NCI-H345 (cell line): Measurements from ENCODE around the gene MKKS.
A peak's percentile ranks its signal among the peaks of the same experiment; 100 is the strongest.

ENCODE experiments used
- DNase-seq: peaks from one replicate; lab custom pipeline; 2025; lab: John Stamatoyannopoulos, UW

The MKKS gene

GRCh38 chr20:10433623-10434466 lies at the start of gene MKKS:
MKKS (minus strand) TSS chr20:10434222; CDS start chr20:10413514, 20,708 bp downstream.
- DNase-seq: peak; percentile 96

GRCh38 chr20:10483691-10484090 lies 49.7 kb upstream of the MKKS start:
- DNase-seq: no peak

GRCh38 chr20:10481676-10482075 lies 47.7 kb upstream of the MKKS start:
- DNase-seq: no peak

- DNase-seq: no peak
Observed at GRCh38 chr20:10478930-10479329, 44.9 kb upstream of the MKKS start.

- DNase-seq: no peak
Observed at GRCh38 chr20:10478205-10478604, 44.2 kb upstream of the MKKS start.

GRCh38 chr20:10476319-10476724 lies 42.3 kb upstream of the MKKS start:
- no peak for DNase-seq

- DNase-seq: no peak
Observed at GRCh38 chr20:10475225-10475624, 41.2 kb upstream of the MKKS start.

- DNase-seq: no peak
Observed at GRCh38 chr20:10474606-10475184, 40.7 kb upstream of the MKKS start.

- DNase-seq: no peak
Observed at GRCh38 chr20:10472871-10473270, 38.8 kb upstream of the MKKS start.

GRCh38 chr20:10470276-10470675 lies 36.3 kb upstream of the MKKS start:
- DNase-seq: no peak

GRCh38 chr20:10469599-10469998 lies 35.6 kb upstream of the MKKS start:
- DNase-seq: peak; percentile 97

GRCh38 chr20:10469056-10469455 lies 35.0 kb upstream of the MKKS start:
- no peak for DNase-seq

GRCh38 chr20:10468340-10468845 lies 34.4 kb upstream of the MKKS start:
- no peak for DNase-seq

- no peak for DNase-seq
Observed at GRCh38 chr20:10467681-10468339, 33.8 kb upstream of the MKKS start.

- DNase-seq: no peak
Observed at GRCh38 chr20:10466855-10467254, 32.8 kb upstream of the MKKS start.

GRCh38 chr20:10466325-10466724 lies 32.3 kb upstream of the MKKS start:
- DNase-seq: no peak

- DNase-seq: peak; percentile 67
Observed at GRCh38 chr20:10465135-10465534, 31.1 kb upstream of the MKKS start.

GRCh38 chr20:10463622-10464021 lies 29.6 kb upstream of the MKKS start:
- DNase-seq: no peak

- no peak for DNase-seq
Observed at GRCh38 chr20:10462516-10462915, 28.5 kb upstream of the MKKS start.

GRCh38 chr20:10461495-10461894 lies 27.5 kb upstream of the MKKS start:
- DNase-seq: no peak

GRCh38 chr20:10454151-10454750 lies 20.2 kb upstream of the MKKS start:
- DNase-seq: no peak

GRCh38 chr20:10453241-10453640 lies 19.2 kb upstream of the MKKS start:
- DNase-seq: no peak
